ENCODE data around the gene CAMK1D.
"Not testable (repeated sequence)": the region's sequence is repeated elsewhere in the genome, so short reads cannot be mapped to it uniquely, and the experiment has no call there.

CAMK1D gene

GRCh38 chr10:12801214-12802087 is 452.1 kb downstream of the CAMK1D start:
- DNase-seq: no peak

DNA sequence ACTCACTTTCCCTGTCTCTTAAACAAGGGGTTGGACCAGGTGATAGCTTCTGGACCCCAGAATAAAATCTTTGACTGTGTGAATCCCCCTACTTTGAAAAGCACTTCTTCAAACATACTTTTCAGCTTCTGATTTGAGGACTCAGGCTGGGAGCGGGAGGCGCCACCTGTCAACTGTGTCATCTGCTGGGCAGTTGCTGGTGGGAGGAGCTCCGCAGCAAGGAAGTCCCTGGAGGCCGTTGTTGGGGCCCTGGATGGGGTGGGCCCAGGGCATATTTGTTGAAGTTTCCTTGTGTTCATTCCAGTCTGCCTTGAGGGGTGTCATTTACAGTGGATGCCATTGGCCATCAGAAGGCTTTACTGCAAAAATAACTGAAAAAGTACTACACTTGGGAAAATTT is 454.4 kb downstream of the CAMK1D start:
- DNase-seq: no peak

DNA sequence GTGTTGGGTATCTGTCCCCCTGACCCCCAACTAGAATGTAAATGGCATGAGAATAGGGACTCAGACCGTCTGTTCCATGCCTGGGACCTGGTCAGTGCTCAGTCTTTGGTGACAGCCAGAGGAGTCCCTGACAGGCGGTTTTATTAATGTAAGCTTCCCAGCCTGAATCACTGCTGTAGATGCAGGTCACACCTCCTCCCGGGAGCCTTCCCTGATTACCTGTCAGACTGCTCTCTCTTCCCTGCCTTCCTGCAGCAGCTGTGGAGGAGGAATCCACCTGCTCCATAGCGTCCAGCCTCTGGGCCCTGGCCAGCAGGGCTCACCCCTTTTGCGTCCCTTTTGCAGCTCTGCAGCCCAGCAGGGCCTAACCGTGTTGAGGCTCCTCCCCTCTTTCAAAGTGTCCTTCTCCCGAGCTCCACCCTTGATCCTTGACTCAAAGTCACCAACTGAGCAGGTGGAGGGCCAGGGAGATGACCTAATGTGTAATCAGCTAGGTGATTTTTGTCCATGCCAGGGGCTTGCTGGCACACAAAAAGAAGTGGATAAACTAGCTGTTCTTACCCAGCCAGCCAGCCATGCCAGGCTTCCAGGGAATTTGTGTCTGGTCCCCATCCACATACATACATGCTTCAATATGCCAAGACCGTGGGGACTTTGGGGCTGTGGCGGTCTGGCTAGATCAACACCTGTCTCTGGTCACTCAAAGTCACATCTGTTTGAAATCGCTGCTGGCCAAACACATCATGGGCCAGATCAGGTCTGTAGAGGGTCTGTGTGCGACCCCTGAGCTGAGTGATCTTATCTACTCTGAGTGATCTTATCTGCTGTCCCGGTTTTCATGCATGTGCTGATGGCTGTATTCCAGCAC is 457.1 kb downstream of the CAMK1D start:
- DNase-seq: no peak

- DNase-seq: no peak
Observed at GRCh38 chr10:12807096-12807755, 457.9 kb downstream of the CAMK1D start.

DNA sequence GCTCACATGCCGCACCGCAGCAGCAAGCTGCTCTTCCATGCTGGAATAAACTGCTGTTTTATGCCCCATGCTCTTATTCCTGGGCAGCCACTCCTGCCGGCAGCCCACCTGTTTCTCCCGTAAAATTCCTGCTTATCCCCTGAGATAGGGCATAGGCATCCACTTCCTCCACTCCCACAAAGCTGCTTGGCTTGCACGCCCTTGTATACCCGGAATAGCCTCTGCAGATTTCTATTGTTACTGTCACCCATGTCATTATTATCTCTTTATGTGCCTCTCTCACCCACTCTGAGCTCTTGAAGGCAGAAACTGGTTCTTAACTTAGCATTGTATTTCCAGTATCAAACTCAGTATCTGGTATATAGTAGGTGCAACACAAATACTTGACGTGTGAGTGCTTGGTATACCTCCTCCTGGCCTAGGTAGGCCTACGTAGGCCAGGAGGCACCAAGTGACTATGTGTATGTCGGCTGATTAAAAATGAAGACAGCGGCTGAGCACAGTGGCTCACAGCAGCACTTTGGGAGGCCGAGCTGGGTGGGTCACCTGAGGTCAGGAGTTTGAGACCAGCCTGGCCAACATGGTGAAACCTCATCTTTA is 458.8 kb downstream of the CAMK1D start:
- no peak for DNase-seq

- not testable (repeated sequence) for DNase-seq
Observed at GRCh38 chr10:12810046-12810445, 460.7 kb downstream of the CAMK1D start.

- no peak for DNase-seq
Observed at GRCh38 chr10:12811826-12812225, 462.5 kb downstream of the CAMK1D start.

DNA sequence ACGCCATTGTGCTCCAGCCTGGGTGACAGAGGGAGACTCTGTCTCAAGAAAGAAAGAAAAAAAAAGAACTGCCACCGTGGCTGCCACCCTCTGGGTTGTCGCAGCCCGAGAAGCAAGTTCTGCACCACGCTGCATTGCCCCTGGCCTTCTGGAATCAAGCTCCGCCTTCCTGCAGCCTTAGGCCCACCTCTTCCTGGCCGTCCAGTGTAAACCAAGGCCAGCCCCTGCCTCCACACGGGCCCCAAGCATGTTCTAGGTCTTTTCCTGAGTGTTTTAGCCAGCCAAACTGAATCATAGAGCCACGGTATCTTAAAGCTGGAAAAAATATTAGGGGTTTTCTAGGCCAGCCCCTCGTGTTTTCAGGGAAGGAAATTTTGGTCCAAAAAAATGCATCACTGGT is 463.2 kb downstream of the CAMK1D start:
- DNase-seq: no peak

GRCh38 chr10:12814166-12814565 is 464.8 kb downstream of the CAMK1D start:
- DNase-seq: no peak

GRCh38 chr10:12819071-12819470 is 469.7 kb downstream of the CAMK1D start:
- no peak for DNase-seq

DNA sequence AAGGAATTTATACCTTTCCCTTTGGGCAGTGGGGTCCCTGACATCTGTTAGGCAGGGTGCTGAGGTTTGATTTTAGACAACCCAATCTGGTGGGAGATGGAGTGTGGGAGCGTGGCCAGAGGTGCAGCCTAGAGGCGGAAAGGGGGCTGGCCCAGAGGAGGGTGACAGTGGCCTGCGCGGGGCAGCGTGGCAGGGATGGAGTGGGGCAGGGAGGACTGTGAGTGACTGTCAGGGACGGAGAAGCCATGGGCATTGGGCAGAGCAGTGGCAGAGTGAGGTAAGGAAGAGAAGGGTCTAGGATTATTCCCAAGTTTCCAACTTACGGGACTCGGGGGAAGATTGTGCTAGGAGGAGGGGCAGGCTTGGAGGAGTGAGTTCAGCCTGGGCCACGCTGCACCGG is 470.3 kb downstream of the CAMK1D start:
- DNase-seq: no peak

DNA sequence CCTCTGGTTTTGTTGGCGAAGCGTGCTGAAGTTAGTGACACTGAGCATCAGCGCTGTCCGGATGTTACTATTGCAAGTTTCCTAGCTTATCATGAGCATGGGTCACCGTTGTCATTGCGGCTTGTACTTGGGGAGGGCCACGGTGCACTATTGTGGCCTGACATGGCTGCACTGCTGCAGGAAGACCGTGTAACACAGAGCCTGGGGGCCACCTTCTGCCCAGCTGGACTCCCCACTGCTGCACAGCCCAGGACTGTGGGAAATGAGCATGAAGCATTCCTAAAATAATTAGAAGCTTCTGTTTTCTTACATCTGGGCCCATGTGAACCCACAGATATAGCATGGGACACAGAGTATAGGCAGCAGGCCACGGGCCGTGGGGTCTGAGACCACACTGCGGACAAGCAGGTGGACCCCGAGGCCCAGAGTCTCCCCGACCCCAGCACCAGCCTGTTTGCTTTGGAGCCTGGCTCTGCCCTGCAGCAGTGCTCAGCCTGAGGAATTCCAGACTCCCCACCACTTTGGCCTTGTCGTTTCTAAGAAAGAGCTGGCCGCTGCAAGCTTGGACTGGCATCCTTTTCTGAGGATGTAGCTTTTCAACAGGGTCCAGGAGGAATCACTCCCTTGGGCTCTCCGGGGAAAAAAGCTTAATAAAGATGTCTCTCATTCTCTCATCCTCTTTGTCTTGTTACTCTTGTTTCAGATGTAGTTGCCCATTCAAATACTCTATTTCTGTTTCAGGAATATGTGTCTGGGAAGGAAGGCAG is 473.0 kb downstream of the CAMK1D start:
- DNase-seq: no peak

- no peak for DNase-seq
Observed at GRCh38 chr10:12822893-12823170, 473.5 kb downstream of the CAMK1D start.

- DNase-seq: no peak
Observed at GRCh38 chr10:12823328-12823727, 474.0 kb downstream of the CAMK1D start.

GRCh38 chr10:12825260-12825849 is 476.0 kb downstream of the CAMK1D start:
- no peak for DNase-seq

DNA sequence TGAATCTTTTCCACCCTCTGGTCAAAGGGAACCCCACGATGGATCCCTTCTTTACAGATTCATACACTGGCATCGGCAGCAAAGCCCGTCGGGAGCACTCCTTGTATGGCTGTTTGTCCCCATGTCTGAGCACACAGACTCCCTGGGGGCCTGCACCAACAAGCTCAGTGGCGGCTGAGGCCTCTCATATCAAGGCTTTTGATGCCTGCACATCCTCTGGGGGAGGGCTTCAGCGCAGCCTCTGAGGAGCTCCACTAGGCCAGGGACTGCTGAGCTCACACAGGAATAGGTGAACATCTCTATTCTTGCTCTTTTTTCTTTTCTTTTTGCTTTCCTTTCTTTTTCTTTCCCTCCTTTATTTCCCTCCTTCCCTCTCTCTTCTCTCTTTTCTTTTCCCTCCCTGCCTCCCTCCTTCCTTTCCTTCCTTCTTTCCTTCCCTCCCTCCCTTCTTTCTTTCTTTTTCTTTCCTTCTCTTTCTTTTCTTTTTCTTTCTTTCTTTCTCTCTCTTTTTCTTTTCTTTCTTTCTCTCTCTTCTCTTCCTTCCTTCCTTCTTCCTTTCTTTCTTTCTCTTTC is 477.5 kb downstream of the CAMK1D start:
- no peak for DNase-seq

GRCh38 chr10:12828736-12829135 is 479.4 kb downstream of the CAMK1D start:
- no peak for DNase-seq

DNA sequence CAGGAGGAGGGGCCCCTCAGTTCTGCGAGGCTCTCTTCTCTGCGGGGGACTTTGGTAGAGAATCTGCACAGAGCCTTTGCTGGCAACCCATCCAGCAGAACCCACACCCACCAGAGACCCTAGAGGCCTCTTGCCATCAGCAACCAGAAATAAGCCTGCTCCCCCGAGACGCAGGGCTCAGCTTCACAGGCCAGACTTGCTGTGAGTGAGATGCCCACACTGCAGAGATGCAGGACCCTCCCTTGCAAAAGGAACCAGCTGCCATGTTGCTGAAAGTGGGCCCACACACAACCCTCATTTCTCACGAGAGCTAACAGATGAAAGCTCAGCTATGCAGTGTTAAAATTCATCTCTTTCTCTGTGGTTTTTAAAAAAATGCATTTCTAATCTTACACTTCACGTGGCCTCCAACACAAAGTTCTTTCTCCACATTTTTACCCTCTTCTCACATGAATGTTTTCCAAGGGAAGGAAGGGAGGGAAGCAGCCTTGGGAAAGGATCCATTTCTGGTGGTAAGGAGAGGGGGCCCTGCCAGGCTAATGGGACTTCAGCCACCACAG is 480.6 kb downstream of the CAMK1D start:
- no peak for DNase-seq

DNA sequence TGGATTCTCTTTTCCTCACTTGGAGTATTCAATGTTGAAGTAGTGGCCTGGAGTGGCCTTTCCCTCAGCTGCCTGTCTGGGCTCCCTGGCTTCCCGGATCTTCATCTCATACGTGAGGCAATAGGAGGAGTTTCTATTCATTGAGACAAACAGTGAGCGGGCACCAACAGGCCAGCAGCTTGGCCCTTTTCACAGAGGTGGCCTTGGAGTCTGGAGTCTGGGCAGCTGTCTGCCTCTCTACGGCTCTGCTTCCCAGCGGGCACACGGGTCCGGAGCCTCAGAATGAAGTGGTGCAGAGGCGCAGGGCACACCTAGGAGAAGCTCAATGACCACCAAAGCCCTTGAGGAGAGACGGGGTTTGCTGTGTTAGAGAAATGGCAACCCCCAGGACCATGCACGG is 482.7 kb downstream of the CAMK1D start:
- no peak for DNase-seq

GRCh38 chr10:12833451-12833850 is 484.1 kb downstream of the CAMK1D start:
- DNase-seq: no peak

DNA sequence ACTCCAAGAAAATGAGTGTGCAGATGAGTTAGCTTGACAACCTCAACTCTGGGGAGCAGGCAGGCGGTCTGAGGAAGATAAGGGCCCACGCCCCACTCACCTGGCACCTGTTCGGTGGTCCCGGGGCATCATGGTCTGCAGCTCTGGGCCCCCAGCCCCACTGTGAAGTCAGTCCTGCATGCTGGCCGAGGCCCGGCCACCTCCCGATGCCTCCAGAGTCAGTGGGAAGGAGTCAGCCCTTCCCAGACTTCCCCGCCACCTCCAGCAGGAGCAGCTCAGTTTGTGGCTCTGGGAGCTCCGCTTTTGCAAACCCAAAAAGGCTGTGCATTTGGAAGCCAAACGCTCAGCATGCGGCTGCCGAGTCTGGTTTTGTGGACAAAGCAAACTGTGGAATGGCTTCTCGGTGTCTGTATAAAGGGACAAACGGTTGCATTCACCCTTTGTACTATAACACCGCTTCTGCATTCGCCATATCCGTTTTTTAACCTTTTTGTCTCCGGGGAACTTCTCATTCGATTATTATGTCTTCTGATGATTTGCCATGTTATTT is 484.8 kb downstream of the CAMK1D start:
- no peak for DNase-seq

Measured in stimulated activated naive CD4-positive, alpha-beta T cell (primary cell).